Measurements from ENCODE around the gene COL1A2. TPM values are rescaled to one million over a fixed set of nuclear protein-coding genes. Genes with fewer than 3 reads are reported as not detected.

COL1A2 gene
- total RNA-seq (2014; rRNA removed; shearing (Covaris generic)) = 2,203 and 4,473 TPM in 2 replicates

DNA sequence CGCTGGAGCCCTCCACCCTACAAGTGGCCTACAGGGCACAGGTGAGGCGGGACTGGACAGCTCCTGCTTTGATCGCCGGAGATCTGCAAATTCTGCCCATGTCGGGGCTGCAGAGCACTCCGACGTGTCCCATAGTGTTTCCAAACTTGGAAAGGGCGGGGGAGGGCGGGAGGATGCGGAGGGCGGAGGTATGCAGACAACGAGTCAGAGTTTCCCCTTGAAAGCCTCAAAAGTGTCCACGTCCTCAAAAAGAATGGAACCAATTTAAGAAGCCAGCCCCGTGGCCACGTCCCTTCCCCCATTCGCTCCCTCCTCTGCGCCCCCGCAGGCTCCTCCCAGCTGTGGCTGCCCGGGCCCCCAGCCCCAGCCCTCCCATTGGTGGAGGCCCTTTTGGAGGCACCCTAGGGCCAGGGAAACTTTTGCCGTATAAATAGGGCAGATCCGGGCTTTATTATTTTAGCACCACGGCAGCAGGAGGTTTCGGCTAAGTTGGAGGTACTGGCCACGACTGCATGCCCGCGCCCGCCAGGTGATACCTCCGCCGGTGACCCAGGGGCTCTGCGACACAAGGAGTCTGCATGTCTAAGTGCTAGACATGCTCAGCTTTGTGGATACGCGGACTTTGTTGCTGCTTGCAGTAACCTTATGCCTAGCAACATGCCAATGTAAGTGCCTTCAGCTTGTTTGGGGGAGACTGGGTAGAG, at the start of gene COL1A2:
Gene COL1A2 (plus strand): TSS at position 459 of the 704 bp plus-strand sequence. CDS start 137 bp downstream, at position 596.
- Histone ChIP-seq H3K9me3 (replicated peaks) (no peaks in the 10 kb centered on the region), H3K36me3 (peaks cover 49% of the 10 kb centered on the region), H3K27ac (peak within 1 kb of the TSS; percentile 98), H3K4me3 (peak within 1 kb of the TSS; percentile 60), H3K4me1 (replicated peaks) (peaks cover 37% of the 10 kb centered on the region), H3K27me3 (replicated peaks) (no peaks in the 10 kb centered on the region)
- peak; percentile 96 for DNase-seq (ENCODE audit: low read depth in 1 of 2, low spot score in 2 of 2)

DNA sequence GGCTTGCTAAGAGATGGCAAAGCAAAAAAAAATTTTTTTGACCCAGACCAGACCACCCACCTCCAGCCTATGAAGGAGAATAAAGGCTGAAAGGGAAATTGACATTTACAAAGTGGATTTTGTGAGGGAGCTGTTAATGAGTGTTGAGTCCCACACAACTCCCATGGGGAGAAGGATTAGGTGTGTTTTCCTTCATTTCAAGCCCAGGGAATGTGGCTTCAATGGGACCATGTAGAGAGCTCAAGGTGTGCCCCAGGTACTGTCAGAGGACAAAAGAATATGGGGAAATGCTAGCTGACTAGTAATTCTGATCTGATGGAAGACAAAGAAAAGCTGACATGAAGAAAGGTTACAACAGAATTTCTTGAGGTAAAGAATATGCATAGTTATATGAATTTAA, 48.8 kb upstream of the COL1A2 start:
- no peak overlapping the region for H3K4me3 ChIP-seq
- DNase-seq (ENCODE audit: low read depth in 1 of 2, low spot score in 2 of 2) = peak in 1 of 2 experiments; percentile 28
- H3K4me1 ChIP-seq (replicated peaks) = peaks cover 51% of the 10 kb centered on the region
- no peaks in the 10 kb centered on the region for H3K27me3 ChIP-seq (replicated peaks)
- H3K9me3 ChIP-seq (replicated peaks) = no peaks in the 10 kb centered on the region
- H3K36me3 ChIP-seq = no peaks in the 10 kb centered on the region
- peak overlapping the region; percentile 55; the same call in 1 of the 2 replicates for H3K27ac ChIP-seq

DNA sequence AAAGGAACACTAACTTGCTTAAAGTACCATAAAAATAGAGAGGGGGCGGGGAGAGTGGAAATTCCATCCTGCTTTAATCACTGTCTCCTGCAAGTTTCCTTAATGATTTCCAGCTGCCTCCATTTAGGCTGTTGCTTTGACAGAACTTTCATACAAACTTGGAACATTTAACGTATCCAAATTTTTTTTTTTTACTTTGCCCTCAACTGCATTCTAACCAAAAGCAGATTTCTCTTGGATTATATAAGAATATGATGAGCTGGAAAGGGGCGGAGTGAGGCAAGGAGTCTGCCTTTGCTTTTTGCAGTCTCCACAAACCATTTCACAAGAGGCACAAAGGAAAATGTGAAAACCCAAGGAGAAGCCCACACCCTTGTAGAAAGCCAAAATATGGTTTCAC, 46.6 kb upstream of the COL1A2 start:
- Histone ChIP-seq H3K27me3 (replicated peaks) (no peaks in the 10 kb centered on the region), H3K4me3 (no peak overlapping the region), H3K27ac (peak overlapping the region; percentile 70), H3K9me3 (replicated peaks) (no peaks in the 10 kb centered on the region), H3K4me1 (replicated peaks) (peaks cover 51% of the 10 kb centered on the region), H3K36me3 (no peaks in the 10 kb centered on the region)
- peak; percentile 76 to 89 for DNase-seq (ENCODE audit: low read depth in 1 of 2, low spot score in 2 of 2)

DNA sequence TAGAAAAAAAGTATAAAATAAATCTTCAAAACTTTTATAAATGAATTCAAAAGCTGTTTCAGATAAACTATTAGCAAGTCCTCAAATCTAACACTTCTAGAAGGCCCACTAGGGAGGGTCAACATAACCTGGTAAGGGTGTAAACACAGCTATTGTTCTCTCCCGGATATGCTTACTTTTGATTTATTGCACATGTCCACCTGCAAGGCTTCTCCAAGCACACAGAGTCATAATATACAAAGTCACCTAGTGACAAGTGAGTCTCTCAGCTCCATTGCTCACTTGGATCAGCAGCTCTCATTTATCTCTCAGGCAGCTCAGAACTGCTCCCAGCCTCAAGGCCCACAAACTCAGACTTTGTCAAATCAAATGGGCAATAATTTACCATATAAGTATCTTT, 44.0 kb upstream of the COL1A2 start:
- no peak overlapping the region for H3K27ac ChIP-seq
- no peaks in the 10 kb centered on the region for H3K27me3 ChIP-seq (replicated peaks)
- DNase-seq (ENCODE audit: low read depth in 1 of 2, low spot score in 2 of 2) = no peak
- no peaks in the 10 kb centered on the region for H3K9me3 ChIP-seq (replicated peaks)
- peaks cover 35% of the 10 kb centered on the region for H3K4me1 ChIP-seq (replicated peaks)
- H3K4me3 ChIP-seq = no peak overlapping the region
- no peaks in the 10 kb centered on the region for H3K36me3 ChIP-seq

DNA sequence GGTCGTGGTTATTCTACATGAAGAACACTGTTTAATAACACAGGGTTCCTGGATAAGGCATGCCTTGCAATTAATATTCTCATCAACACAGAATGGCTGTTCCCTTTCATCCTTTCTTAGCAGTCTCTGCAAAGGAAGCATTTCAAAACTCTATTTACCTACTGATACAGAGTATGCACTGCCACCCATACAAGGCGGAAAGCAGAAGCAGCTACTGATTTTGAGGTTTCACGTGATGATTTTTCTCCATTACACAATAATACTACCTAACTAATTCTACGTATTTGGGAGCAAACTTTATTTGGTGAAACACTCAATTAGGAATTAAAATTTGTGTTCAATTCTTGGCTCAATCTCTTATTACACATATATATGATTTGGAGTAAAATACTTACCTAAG, 43.0 kb upstream of the COL1A2 start:
- Histone ChIP-seq H3K36me3 (no peaks in the 10 kb centered on the region), H3K4me1 (replicated peaks) (peaks cover 25% of the 10 kb centered on the region), H3K4me3 (no peak overlapping the region), H3K9me3 (replicated peaks) (no peaks in the 10 kb centered on the region), H3K27ac (no peak overlapping the region), H3K27me3 (replicated peaks) (no peaks in the 10 kb centered on the region)
- DNase-seq (ENCODE audit: low read depth in 1 of 2, low spot score in 2 of 2) = no peak

DNA sequence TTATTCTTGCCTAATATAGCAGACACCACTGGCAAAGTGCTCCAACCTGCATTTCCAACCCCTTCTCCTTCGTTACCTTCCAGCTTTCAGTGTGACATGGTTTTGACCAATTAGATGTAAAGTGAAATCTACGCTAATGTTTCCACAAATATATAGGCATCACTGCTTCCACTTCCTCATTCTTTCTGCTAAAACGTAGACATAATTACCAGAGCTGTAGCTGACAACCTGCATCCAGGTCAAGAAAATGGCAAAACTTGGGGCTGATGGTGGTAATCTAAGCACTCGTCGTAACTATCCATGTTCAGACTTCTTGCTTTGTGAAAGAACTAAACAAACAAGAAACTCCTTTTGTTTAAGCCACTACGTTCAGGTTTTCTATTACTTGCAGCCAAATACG, 41.8 kb upstream of the COL1A2 start:
- H3K9me3 ChIP-seq (replicated peaks) = no peaks in the 10 kb centered on the region
- no peak overlapping the region for H3K27ac ChIP-seq

DNA sequence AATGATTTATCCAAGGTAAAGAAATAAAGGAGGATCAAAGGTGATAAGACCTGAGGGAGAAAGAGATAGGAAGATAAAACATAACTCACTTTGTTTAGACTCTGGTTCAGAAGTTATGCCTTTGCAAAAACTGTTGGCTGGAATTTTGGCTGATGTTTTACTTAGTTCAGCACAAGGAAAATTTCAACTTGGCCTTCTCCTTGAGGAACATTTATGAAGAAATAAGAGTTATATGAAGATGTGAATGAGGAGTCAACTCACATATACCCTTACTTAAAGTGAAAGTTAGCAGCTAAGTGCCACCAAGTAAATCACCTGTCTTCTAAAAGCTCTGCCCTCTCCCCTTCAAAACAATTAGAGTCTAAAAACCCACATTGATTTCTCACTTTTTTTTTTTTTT, 39.7 kb upstream of the COL1A2 start:
- no peak overlapping the region for H3K4me3 ChIP-seq

More for the DNA sequence above, 41.8 kb upstream of the COL1A2 start:
- no peaks in the 10 kb centered on the region for H3K36me3 ChIP-seq
- H3K27me3 ChIP-seq (replicated peaks) = no peaks in the 10 kb centered on the region
- peaks cover 13% of the 10 kb centered on the region for H3K4me1 ChIP-seq (replicated peaks)
- H3K4me3 ChIP-seq = no peak overlapping the region
- no peak for DNase-seq (ENCODE audit: low read depth in 1 of 2, low spot score in 2 of 2)

DNA sequence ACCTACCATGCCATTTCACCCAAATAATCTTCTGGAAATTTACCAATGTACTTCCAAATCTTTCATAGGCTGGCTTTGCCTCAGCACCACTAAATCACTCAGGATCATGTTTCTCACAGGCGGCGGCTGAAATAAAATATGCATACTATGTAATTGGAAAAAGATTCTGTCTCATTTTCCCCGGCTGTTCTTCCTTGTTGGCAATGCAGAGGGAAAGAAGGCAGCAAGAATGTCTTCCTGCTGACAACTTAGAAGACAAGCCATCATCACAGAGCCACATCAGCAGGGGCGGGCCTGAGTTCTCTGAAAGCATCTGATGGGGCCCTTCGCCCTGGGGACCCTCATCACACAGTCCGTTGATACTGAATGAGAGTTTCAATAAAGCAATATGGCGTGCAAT, 39.2 kb upstream of the COL1A2 start:
- Histone ChIP-seq H3K27ac (no peak overlapping the region), H3K4me3 (no peak overlapping the region), H3K27me3 (replicated peaks) (no peaks in the 10 kb centered on the region), H3K9me3 (replicated peaks) (no peaks in the 10 kb centered on the region), H3K36me3 (no peaks in the 10 kb centered on the region), H3K4me1 (replicated peaks) (no peaks in the 10 kb centered on the region)
- DNase-seq (ENCODE audit: low read depth in 1 of 2, low spot score in 2 of 2) = no peak

More for the DNA sequence above, 39.7 kb upstream of the COL1A2 start:
- no peaks in the 10 kb centered on the region for H3K36me3 ChIP-seq
- H3K4me1 ChIP-seq (replicated peaks) = no peaks in the 10 kb centered on the region
- no peaks in the 10 kb centered on the region for H3K9me3 ChIP-seq (replicated peaks)
- no peak for DNase-seq (ENCODE audit: low read depth in 1 of 2, low spot score in 2 of 2)
- no peaks in the 10 kb centered on the region for H3K27me3 ChIP-seq (replicated peaks)
- no peak overlapping the region for H3K27ac ChIP-seq

DNA sequence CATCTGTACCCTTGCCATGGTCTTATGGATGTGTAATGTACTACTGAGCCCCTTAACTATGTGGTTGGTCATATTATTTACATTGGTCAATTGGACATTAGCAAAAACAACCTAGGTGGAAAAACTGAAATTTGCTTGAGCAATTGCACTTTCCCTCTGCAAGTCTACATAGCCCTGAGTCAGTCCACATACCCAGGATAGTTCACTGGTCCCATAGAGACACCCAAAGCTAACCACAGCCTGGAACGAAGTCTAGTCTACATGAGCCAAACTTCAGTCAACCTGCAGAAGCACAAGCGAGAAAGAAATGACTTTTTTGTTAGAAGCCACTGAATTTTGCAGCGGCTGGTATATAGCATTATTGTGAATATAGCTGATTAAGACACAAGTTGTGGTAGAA, 37.6 kb upstream of the COL1A2 start:
- Histone ChIP-seq H3K9me3 (replicated peaks) (no peaks in the 10 kb centered on the region), H3K4me3 (no peak overlapping the region), H3K27me3 (replicated peaks) (no peaks in the 10 kb centered on the region), H3K4me1 (replicated peaks) (no peaks in the 10 kb centered on the region), H3K36me3 (no peaks in the 10 kb centered on the region), H3K27ac (no peak overlapping the region)
- DNase-seq (ENCODE audit: low read depth in 1 of 2, low spot score in 2 of 2) = no peak

DNA sequence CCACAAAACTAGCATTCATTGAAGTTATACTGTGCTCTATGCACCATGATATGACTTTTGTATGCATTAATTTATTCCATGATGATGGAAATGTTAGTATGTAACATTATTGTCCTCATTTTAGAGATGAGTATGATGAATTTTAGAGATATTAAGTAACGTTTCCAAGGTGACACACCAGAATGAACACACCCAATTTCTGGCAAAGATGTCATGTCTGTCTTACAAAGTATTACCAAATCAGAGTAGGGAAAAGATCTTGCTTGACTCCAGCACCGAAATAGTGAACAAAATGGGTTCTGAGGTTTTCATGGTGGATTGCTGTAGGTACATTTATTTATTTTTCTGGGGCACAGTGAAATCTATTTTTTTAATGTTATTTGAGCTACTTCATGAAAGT, 33.8 kb upstream of the COL1A2 start:
- Histone ChIP-seq H3K9me3 (replicated peaks) (no peaks in the 10 kb centered on the region), H3K4me1 (replicated peaks) (no peaks in the 10 kb centered on the region), H3K27ac (no peak overlapping the region), H3K27me3 (replicated peaks) (no peaks in the 10 kb centered on the region), H3K4me3 (no peak overlapping the region), H3K36me3 (no peaks in the 10 kb centered on the region)
- no peak for DNase-seq (ENCODE audit: low read depth in 1 of 2, low spot score in 2 of 2)

DNA sequence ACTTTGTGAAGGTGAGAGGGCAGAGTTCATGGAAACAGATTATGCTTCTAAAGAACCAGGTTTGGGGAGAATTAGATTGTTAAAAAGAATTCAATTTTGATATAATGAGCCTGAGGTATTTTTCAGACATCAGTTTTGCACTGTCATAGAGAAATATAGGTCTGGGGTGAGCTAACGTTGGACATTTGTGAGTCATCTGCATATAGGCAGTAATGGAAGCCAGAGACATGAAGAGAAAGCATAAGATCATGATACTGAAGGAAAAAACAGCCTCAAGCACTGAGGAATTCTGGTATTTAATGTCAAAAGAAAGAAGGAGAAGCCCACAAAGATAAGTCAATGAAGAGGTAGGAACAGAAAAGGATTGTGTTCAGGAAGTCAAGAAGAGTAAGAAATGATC, 32.4 kb upstream of the COL1A2 start:
- H3K36me3 ChIP-seq = no peaks in the 10 kb centered on the region
- no peak for DNase-seq (ENCODE audit: low read depth in 1 of 2, low spot score in 2 of 2)
- no peaks in the 10 kb centered on the region for H3K9me3 ChIP-seq (replicated peaks)
- no peaks in the 10 kb centered on the region for H3K27me3 ChIP-seq (replicated peaks)
- H3K4me1 ChIP-seq (replicated peaks) = peaks cover 7% of the 10 kb centered on the region
- H3K4me3 ChIP-seq = no peak overlapping the region
- H3K27ac ChIP-seq = no peak overlapping the region

DNA sequence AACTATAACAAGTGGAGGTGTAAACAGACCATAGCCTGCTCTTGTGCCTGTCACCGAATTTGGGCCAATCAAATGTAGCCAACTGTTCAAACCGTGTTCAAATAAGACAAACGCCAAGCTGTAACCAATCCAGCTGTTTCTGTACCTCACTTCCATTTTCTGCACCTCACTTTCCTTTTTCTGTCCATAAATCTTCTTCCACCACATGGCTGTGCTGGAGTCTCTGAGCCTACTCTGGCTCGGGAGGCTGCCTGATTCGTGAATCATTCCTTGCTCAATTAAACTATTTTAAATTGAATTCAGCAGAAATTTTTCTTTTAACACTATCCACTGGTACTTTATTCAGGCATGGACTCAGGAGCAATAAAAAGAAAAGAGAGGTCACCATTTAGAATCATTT, 29.9 kb upstream of the COL1A2 start:
- Histone ChIP-seq H3K27me3 (replicated peaks) (no peaks in the 10 kb centered on the region), H3K4me3 (no peak overlapping the region), H3K9me3 (replicated peaks) (no peaks in the 10 kb centered on the region), H3K36me3 (no peaks in the 10 kb centered on the region), H3K27ac (no peak overlapping the region), H3K4me1 (replicated peaks) (peaks cover 21% of the 10 kb centered on the region)
- no peak for DNase-seq (ENCODE audit: low read depth in 1 of 2, low spot score in 2 of 2)

DNA sequence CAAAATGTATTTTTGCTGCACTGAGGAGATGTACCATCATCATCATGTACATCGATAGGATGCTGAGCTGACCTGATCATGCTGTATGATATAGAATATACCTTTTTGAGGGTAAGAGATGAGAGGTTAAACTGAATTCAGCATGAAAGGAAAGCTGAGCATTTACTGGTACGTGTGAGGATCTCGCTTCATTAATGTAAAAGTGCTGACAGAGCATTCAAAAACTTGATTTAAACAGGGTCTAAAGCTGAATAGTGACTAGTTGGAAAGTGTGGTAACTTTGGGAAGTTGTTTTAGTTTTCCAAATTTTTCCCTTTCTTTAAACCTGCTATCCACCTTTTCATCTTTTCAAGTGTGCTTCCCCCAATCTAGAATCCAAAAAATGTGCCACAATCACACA, 28.5 kb upstream of the COL1A2 start:
- no peak overlapping the region for H3K27ac ChIP-seq
- no peak overlapping the region for H3K4me3 ChIP-seq
- H3K4me1 ChIP-seq (replicated peaks) = peaks cover 21% of the 10 kb centered on the region
- H3K27me3 ChIP-seq (replicated peaks) = no peaks in the 10 kb centered on the region
- DNase-seq (ENCODE audit: low read depth in 1 of 2, low spot score in 2 of 2) = no peak
- no peaks in the 10 kb centered on the region for H3K9me3 ChIP-seq (replicated peaks)
- H3K36me3 ChIP-seq = no peaks in the 10 kb centered on the region

DNA sequence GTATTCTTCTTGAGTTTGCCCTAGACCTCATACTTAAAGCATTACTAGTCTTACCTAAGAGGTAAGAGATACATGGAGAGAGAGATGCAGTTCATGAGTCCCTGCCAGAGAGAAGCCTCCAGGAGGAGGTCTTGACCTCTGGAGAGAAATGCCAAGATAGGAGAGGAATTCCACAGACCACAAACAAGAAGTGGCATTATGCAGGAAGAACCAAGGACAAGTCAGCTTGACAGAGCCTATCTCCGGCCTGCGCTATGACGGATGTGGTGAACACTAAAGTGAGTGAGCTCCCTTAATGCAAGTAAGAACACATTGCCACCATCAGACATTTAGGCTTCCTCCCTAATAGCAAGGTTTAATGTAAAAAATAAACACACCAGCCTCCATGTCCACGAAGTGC, 27.9 kb upstream of the COL1A2 start:
- Histone ChIP-seq H3K27me3 (replicated peaks) (no peaks in the 10 kb centered on the region), H3K9me3 (replicated peaks) (no peaks in the 10 kb centered on the region), H3K27ac (no peak overlapping the region), H3K36me3 (no peaks in the 10 kb centered on the region), H3K4me1 (replicated peaks) (peaks cover 21% of the 10 kb centered on the region), H3K4me3 (no peak overlapping the region)
- no peak for DNase-seq (ENCODE audit: low read depth in 1 of 2, low spot score in 2 of 2)

DNA sequence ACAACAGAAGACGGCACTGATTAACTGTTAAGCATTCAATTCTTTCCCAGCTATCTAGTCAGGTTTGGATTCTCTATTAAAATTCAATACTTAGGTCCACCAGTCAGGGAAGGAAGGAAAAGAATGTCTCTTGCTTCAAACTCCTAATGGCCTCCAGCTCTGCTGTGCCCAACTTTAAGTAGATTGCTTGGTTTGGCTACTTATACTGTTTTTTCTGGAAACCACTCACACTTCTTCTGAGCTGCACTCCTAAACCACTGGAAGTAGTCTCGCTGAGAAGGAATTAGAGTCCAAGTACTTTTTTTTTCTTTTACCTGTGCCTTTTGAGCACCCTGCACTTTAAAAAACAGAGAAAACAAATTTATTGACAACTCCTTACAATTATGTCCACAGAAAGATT, 26.7 kb upstream of the COL1A2 start:
- no peaks in the 10 kb centered on the region for H3K27me3 ChIP-seq (replicated peaks)
- H3K9me3 ChIP-seq (replicated peaks) = no peaks in the 10 kb centered on the region
- DNase-seq (ENCODE audit: low read depth in 1 of 2, low spot score in 2 of 2) = no peak
- H3K36me3 ChIP-seq = no peaks in the 10 kb centered on the region
- H3K4me1 ChIP-seq (replicated peaks) = peaks cover 21% of the 10 kb centered on the region
- H3K27ac ChIP-seq = peak overlapping the region; percentile 38
- H3K4me3 ChIP-seq = no peak overlapping the region
